Lower lobe of right lung (tissue), 2 donors: ENCODE results near the gene C4orf36. TPM values are rescaled to one million over a fixed set of nuclear protein-coding genes. Genes with fewer than 3 reads are reported as not detected.

Experiments
- ATAC-seq, 2 donors: fragments of 200-7000 bp; cut with Tn5 transposase; one replicate each; pipeline ENCODE4 v1.9.1; 2020 to 2022; ENCODE audit warnings: mild to moderate bottlenecking in 2 of 2, moderate library complexity in 2 of 2
- DNase-seq: peaks from one replicate; pipeline ENCODE4 v3.0.0-alpha.2; 2020
- H3K27ac ChIP-seq: fragments of 200-600 bp; one replicate; pipeline ENCODE4 v1.8.0; 2022
- H3K27me3 ChIP-seq: fragments of 200-600 bp; one replicate; pipeline ENCODE4 v1.8.0; 2022; ENCODE audit warnings: low read depth
- H3K36me3 ChIP-seq: fragments of 200-600 bp; one replicate; pipeline ENCODE4 v1.8.0; 2022; ENCODE audit warnings: mild to moderate bottlenecking
- H3K4me1 ChIP-seq: fragments of 200-600 bp; one replicate; pipeline ENCODE4 v1.8.0; 2022
- H3K4me3 ChIP-seq: fragments of 200-600 bp; one replicate; pipeline ENCODE4 v1.8.0; 2022; ENCODE audit warnings: mild to moderate bottlenecking
- H3K9me3 ChIP-seq: fragments of 200-600 bp; one replicate; pipeline ENCODE4 v1.8.0; 2022
- intact Hi-C: fragments of 100-400 bp; cut with DNase I; formaldehyde crosslinking; loops from one replicate; pipeline ENCODE4 v1.11.0; 2022
- total RNA-seq: library from RNA; stranded (reverse); fragmentation: NEBNext Ultra II Directional; extraction: Animal tissue kit (Norgen Biotek cat#: 25700); gene quantifications from one replicate; pipeline ENCODE4 v1.2.1, GENCODE V29; 2021
- TF ChIP-seq, protein P1 (sequence below): fragments of 200-600 bp; IDR thresholded peaks from one replicate; pipeline ENCODE4 v1.8.0; 2022; ENCODE audit warnings: antibody characterized with exemption, mild to moderate bottlenecking
- donor health status: DM: no; HTN: yes; CAD: no; lungs with severe emphysema.

The C4orf36 gene
- total RNA-seq, 1 donor from 2014 or later, result 1.6 TPM

DNA sequence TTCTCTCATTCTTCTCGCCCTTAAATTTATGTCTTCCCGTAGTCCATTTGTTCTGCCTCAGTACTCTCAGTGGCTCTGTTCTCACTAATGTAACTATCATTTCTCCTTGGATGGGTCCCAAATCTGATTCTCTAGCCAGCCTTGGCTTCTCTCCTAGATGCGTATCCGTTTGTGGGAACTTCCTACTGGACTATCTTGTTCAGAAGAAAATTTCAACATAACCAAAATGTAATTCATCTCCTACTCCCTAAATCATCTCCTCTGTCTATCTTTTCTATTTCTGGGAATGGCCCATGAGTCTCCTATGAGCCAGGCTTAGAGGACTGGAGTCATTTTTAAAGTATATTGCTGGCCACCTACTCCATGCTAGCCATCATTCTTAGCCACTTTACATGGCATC is 4.4 kb upstream of the C4orf36 start:
- Histone ChIP-seq H3K27ac (no peak overlapping the region), H3K9me3 (no peaks in the 10 kb centered on the region), H3K27me3 (no peaks in the 10 kb centered on the region), H3K4me1 (peaks cover 10% of the 10 kb centered on the region), H3K36me3 (no peaks in the 10 kb centered on the region), H3K4me3 (no peak overlapping the region)
- TF ChIP-seq, protein P1, sequence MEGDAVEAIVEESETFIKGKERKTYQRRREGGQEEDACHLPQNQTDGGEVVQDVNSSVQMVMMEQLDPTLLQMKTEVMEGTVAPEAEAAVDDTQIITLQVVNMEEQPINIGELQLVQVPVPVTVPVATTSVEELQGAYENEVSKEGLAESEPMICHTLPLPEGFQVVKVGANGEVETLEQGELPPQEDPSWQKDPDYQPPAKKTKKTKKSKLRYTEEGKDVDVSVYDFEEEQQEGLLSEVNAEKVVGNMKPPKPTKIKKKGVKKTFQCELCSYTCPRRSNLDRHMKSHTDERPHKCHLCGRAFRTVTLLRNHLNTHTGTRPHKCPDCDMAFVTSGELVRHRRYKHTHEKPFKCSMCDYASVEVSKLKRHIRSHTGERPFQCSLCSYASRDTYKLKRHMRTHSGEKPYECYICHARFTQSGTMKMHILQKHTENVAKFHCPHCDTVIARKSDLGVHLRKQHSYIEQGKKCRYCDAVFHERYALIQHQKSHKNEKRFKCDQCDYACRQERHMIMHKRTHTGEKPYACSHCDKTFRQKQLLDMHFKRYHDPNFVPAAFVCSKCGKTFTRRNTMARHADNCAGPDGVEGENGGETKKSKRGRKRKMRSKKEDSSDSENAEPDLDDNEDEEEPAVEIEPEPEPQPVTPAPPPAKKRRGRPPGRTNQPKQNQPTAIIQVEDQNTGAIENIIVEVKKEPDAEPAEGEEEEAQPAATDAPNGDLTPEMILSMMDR, result no peak
- DNase-seq (no peak), ATAC-seq (no peak)
- intact Hi-C loops, result loop anchor here (5.0 kb wide), 1 partner anchor 399 kb away; no protein-coding TSS in a partner anchor

DNA sequence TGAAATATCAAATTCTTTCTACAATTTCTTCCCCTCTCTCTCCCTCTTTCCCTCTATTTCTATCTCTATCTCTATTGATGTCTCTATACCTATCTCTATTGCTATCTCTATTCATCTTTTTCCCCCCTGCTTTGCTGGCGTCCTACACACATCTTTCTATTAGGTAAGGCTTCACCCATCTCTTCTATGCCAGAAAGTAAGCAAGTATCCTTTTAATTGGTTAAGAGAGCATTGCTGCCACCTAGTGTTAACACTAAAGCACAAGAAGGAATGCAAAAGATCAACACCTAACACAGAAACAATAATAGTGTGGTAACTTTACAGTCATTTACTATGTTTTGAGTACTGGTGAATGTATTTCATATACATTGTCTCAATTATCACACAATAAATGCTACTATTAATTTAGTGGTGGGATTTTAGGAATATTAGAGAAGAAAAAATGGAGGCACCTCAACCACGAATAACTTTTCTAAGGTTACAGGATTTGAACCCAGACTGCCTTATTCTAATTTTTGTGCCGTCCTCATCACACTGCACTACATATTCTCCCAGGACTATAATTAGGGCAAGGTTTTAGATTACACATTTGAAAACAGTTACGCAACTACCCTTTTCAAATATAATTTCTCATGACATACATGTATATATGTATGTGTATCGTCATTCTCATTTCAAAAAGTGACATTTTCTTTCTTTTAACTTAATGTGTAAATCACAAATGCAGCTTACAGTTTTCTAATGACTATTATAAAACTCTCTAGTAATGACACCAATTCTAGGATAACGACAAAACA is 3.7 kb upstream of the C4orf36 start:
- Histone ChIP-seq H3K27me3 (no peaks in the 10 kb centered on the region), H3K36me3 (no peaks in the 10 kb centered on the region), H3K4me3 (no peak overlapping the region), H3K9me3 (no peaks in the 10 kb centered on the region), H3K27ac (no peak overlapping the region), H3K4me1 (peaks cover 10% of the 10 kb centered on the region)
- ATAC-seq (peak in 1 of 2 donors; percentile 28), DNase-seq (no peak)
- intact Hi-C loops, result loop anchor here (5.0 kb wide), 1 partner anchor 399 kb away; no protein-coding TSS in a partner anchor
- TF ChIP-seq, protein P1, result peak; percentile 77

DNA sequence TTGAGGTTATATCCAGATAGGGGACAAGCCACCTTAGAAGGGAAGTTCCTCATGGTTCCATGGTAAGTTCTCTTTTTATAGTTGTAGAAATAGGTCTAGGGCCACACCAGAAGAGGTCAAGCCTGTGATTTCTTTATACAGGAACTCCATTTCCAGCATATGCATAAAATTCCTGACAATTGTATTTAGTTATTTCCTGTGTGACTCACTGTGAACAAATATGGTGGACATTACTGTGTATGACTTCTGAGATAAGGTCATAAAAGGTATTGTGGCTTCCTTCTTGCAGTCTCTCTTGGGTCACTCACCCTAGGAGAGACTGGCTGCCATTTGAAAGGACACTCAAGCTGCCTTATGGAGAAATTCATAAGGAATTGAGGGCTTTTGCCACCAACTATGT is 2.2 kb upstream of the C4orf36 start:
- DNase-seq (no peak), ATAC-seq (no peak)
- no peaks in the 10 kb centered on the region for H3K9me3 ChIP-seq
- no peak overlapping the region for H3K4me3 ChIP-seq
- intact Hi-C loops, result no loop called here
- no peak overlapping the region for H3K27ac ChIP-seq
- H3K4me1 ChIP-seq, result peaks cover 10% of the 10 kb centered on the region
- TF ChIP-seq, protein P1, result no peak
- no peaks in the 10 kb centered on the region for H3K27me3 ChIP-seq
- no peaks in the 10 kb centered on the region for H3K36me3 ChIP-seq

DNA sequence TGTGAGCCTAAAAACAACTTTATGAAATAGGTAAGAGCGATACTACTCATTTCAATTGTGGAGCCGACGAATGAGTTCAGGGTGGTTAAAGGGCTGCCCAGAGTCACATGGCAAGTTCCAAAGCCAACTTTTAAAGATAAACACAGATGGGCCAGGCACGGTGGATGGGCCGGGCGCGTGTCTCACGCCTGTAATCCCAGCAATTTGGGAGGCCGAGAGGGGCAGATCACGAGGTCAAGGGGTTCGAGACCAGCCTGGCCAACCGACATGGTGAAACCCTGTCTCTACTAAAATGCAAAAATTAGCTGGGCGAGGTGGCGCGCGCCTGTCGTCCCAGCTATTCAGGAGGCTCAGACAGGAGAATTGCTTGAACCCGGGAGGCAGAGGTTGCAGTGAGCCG is 914 bp upstream of the C4orf36 start:
- intact Hi-C loops, result no loop called here
- no peak overlapping the region for H3K27ac ChIP-seq
- no peaks in the 10 kb centered on the region for H3K9me3 ChIP-seq
- ATAC-seq (no peak), DNase-seq (no peak)
- peaks cover 10% of the 10 kb centered on the region for H3K4me1 ChIP-seq
- peak overlapping the region; percentile 68 for H3K4me3 ChIP-seq
- H3K27me3 ChIP-seq, result no peaks in the 10 kb centered on the region
- H3K36me3 ChIP-seq, result no peaks in the 10 kb centered on the region
- TF ChIP-seq, protein P1, result no peak

DNA sequence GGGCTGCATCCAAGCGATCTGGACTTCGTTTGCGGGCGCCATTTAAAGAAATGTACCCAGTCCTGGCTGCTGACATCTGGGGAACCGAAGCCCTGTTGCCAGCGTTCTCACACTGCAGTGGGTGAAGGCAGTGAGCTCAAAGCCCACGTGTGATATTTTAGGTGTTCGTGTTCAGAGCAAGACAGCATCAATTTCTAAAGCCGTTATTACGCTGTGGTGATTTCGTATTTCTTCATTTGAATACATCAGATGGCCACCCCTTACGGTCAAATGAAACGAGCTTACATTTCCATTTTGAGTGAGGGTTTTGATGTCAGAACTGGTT is 376 bp upstream of the C4orf36 start:
- TF ChIP-seq, protein P1, result no peak
- ATAC-seq (peak in 1 of 2 donors; percentile 35), DNase-seq (no peak)
- Histone ChIP-seq H3K27me3 (no peaks in the 10 kb centered on the region), H3K27ac (peak overlapping the region; percentile 86), H3K4me1 (peaks cover 10% of the 10 kb centered on the region), H3K4me3 (peak overlapping the region; percentile 68), H3K36me3 (no peaks in the 10 kb centered on the region), H3K9me3 (no peaks in the 10 kb centered on the region)
- intact Hi-C loops, result no loop called here
